ENCODE data around the gene SPATA19.

Gene SPATA19

GRCh38 chr11:133834682-133835592 is 10.4 kb downstream of the SPATA19 start:
- no peak for DNase-seq

- no peak for DNase-seq
Observed at GRCh38 chr11:133833898-133834681, 11.2 kb downstream of the SPATA19 start.

GRCh38 chr11:133832991-133833897 is 12.1 kb downstream of the SPATA19 start:
- no peak for DNase-seq

- no peak for DNase-seq
Observed at GRCh38 chr11:133832096-133832990, 13.0 kb downstream of the SPATA19 start.

DNA sequence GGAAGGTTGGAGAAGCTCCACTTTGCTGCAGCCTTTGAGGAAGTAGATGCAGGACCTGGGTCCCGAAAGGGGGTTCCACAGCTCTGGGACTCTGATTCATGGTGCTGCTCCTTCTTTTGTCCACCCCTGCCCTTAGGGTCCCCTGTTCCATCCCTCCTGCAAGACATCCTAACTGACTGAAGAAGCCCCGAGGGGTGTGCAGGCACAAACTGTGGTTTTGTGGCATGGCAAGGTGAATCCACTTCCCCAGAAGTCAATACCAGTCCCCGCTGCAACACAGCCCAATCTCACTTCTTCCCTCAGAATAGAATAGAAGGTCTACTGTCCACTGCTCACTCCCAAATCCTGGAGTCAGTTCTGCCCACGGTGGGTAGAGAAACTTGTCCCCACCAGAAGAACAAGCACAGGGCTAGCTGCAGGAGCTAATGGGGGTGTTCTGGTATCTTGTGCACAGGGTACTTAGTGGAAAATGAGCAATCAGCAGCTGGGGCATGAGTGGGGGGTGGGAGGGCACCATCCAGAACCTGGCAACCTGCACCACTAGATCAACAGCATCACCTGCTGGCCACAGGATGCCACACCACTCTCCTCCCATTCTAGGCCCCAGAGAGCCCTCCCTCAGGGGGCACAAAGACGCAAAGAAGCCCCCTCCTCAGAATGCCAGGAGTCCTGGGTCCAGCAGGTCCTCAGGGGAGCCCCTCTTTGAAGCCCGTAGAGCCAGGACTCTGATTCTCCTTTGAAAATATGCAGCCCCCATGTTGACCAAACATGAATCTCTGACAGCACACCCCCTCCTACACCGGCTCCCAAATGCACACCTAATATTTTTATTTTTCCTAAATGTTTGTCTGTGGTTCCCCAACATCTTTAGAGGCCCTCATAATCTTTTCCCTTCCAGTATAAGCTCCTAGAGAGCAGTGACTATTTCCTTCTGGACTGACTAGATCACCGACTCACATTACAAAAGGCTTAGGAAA is 14.1 kb downstream of the SPATA19 start:
- DNase-seq = no peak

DNA sequence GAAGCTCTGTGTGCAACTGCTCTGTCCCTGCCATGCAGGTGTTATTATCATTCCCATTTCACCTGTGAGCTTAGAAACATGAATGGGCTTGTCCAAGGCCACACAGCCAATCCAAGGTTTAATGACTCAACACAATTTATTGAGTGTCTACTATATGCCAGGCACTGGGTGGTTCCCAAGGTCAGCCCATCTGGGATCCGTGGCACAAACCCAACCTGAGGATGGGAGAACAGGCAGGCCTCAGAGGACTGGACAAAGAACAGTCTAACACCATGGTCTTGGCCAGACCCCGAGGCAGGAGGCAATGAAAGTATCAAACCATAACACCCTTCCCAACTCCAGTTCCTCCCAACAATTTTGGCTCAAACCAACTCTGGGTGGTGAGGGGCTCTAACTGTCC is 15.7 kb downstream of the SPATA19 start:
- DNase-seq = no peak

GRCh38 chr11:133828871-133829270 is 16.4 kb downstream of the SPATA19 start:
- DNase-seq = no peak

- no peak for DNase-seq
Observed at GRCh38 chr11:133827556-133827955, 17.8 kb downstream of the SPATA19 start.

DNA sequence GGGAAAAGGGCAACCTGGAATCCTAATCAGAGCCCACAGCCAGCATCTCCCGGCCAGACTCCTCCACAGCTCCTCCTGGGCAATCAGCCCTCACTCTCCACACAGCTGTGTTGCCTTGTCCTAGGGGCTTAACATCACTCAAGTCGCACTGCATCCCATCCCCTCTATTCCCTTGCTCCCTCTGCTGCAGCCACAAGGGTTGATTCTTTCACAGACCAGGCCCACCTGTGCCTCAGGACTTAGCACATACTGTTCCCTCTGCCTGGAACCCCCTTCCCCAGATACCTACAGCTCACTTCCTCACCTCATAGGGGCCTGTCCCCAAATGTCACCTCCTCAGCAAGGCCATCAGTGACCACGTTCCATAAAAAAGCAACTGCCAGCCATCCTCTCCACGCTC is 18.4 kb downstream of the SPATA19 start:
- no peak for DNase-seq

DNA sequence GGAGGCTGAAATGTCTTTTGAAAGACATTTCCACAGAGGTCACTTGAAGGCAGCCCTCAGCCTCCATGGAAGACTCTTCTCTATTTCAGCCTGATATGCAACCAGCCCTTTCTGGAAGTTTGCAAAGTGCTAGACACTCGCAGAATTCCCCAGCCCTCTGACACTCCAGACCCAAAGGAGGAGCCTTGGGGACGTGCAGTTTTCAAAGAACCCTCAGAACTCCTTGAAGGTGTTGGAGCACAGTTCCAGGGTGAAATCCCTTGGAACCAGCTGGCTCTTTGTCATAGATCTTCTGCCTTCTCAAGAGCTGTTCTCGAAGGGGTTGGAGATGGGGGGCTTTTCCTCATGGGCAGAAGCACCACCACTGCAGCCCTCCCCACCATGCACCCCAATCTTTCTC is 19.6 kb downstream of the SPATA19 start:
- no peak for DNase-seq

GRCh38 chr11:133825156-133825555 is 20.2 kb downstream of the SPATA19 start:
- DNase-seq = no peak

DNA sequence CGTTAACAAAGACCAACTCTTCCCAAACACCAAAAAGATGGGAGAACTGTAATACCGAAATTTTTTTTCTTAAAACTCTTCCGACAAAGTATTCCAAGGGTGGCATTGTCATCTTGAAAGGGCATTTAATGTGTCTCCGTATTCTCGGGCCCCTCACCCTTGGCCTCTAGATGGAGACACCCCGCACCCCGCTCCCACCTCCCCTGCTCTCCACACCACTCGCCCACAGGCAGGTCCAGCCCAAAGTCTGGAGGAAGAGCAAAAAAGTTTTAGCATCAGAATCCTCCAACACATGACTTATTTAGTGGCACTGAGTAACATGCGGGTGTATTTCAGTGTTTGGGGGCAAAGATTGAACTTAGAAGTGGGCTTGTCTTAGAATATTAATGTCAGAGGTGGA is 20.7 kb downstream of the SPATA19 start:
- no peak for DNase-seq

- DNase-seq = no peak
Observed at GRCh38 chr11:133823614-133824013, 21.7 kb downstream of the SPATA19 start.

- no peak for DNase-seq
Observed at GRCh38 chr11:133823211-133823610, 22.1 kb downstream of the SPATA19 start.

- no peak for DNase-seq
Observed at GRCh38 chr11:133821776-133822175, 23.5 kb downstream of the SPATA19 start.

DNA sequence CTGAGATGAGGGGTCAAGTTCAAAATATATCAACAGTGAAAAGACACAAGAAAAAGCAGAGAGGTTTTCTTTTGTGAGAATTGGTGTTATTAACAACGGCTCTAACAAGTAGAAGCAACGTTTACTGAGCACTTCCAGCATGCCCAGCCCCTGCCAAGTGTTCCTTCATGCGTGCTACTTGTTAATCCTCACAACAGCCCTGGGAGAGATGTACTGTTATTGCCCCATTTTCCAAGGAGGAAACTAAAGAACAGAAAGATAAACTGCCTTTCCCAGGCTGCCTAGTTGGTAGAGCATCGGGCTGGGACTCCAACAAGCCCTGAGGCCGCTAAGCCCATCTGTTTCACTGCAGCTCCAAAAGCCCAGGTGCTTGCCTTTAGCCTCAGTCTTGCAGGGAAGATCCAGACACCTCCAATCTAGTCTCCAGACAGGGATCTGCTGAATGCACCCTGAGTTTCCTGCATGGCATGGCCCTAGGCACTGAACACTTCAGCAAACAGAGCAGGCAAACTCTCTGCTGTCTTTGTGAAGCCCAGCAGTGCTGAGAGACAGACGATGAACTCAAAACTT is 25.5 kb downstream of the SPATA19 start:
- DNase-seq = no peak

DNA sequence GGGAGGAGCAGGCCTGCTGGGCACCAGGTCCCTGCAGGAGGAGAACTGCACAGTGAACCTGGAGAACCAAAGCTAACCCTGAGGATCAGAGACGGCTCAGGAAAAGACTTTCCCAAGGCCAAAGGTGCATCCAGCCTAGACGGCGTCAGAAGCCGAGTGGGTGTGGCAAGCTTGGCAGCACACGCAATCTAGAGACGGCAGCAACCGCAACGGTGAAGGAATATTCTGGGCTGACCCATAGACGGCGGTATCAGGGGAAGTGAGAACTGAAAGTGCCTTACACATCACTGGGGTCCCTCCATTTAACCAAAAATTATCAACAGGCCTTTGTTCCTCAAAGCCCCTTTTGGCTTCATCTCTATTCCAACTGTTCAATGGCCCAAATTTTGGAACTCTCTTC is 26.2 kb downstream of the SPATA19 start:
- no peak for DNase-seq

GRCh38 chr11:133818302-133818701 is 27.0 kb downstream of the SPATA19 start:
- no peak for DNase-seq

DNA sequence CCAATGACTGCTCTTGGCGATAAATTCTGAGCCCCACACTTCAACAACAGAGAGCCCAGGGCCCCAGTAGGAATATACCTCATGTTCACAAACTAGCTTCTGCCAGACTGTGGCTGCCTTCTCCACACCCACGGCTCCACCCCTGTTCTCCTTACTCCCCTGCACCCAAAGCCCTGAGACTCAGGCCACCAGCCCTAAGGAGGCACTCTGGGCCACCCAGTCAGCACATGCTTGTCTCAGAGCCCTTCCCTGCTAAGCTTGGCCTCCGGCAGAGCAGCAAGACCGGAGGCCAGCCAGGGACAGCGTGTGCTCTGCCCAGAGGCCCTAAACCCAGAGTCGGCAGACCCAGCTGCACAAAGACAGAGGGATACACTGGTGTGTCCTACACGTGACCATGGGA is 27.9 kb downstream of the SPATA19 start:
- DNase-seq = no peak

DNA sequence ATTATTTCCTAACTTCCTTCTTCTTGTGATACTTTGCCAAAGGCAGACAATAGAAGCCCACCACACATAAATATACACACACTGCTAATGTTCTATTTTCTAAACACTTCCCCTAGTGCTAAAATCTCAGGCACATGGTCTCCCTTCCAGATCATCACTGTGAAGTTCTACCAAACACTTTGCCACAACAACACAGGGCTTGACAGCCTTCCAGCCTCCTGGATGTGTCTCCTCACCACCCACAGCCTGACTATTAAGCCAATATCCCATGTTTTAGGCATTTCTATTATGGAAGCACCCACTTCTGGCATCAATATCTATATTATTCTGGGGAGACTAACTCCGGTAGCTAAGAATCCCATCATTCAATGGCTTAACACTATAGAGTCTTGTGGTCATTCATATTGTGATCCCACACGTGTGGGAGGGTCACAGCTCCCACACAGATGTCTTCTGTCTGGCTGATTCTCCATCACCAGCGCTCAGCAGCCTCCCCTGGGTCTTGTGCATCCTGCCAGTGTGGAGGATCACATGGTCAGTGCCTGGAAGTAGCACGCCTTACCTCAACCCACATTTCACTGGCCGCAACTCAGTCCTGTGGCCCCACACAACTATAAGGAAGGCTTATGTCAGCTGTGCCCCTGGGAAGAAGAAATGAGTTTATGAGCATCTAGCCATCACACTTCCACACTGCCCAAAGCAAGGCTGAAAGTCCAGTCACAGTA is 29.0 kb downstream of the SPATA19 start:
- DNase-seq = no peak
